H1 (cell line): ENCODE data around the gene ABCB10. TPM values are rescaled to one million over a fixed set of nuclear protein-coding genes. Genes with fewer than 3 reads are reported as not detected.

ENCODE experiments used
- CTCF ChIA-PET: fragments of 300-600 bp; sonication (Branson Sonifier 250); formaldehyde crosslinking; loops from one replicate; lab custom pipeline; 2021; ENCODE audit not compliant: partially characterized antibody; lab: Charles Lee
- POLR2A ChIA-PET: fragments of 300-600 bp; sonication (Branson Sonifier 250); formaldehyde crosslinking; loops from one replicate; lab custom pipeline; 2021; ENCODE audit warnings: inconsistent platforms; ENCODE audit not compliant: partially characterized antibody; lab: Charles Lee
- DNase-seq, 2 experiments: peaks; one replicate each; pipeline versions ENCODE4 v3.0.0 to v3.0.0-alpha.2; 2010 to 2022; ENCODE audit warnings: low spot score in 2 of 2, low read depth in 1 of 2, mixed read lengths in 1 of 2
- FAIRE-seq: peaks from 2 replicates; lab custom pipeline; 2011; peaks lifted over from hg19 to GRCh38; lab: Jason Lieb, UNC
- H2AFZ ChIP-seq: 2 replicates; pipeline ENCODE4 v1.8.1; 2012; ENCODE audit warnings: low read length, inconsistent platforms
- H2AK5ac ChIP-seq: 2 replicates; pipeline ENCODE4 v1.6.1; 2013; ENCODE audit warnings: low read depth, low read length
- H2BK120ac ChIP-seq: replicated peaks from 2 replicates; pipeline ENCODE3; 2013; ENCODE audit warnings: low read depth, low read length, inconsistent platforms
- H2BK12ac ChIP-seq: 2 replicates; pipeline ENCODE4 v1.6.1; 2013; ENCODE audit warnings: low read depth, low read length
- H2BK15ac ChIP-seq: 2 replicates; pipeline ENCODE4 v1.6.1; 2013; ENCODE audit warnings: low read length
- H2BK20ac ChIP-seq: 2 replicates; pipeline ENCODE4 v1.6.1; 2013; ENCODE audit warnings: low read length
- H2BK5ac ChIP-seq: 2 replicates; pipeline ENCODE4 v1.6.1; 2013; ENCODE audit warnings: low read depth, low read length
- H3K14ac ChIP-seq: 2 replicates; pipeline ENCODE4 v1.6.1; 2013; ENCODE audit warnings: inconsistent platforms; ENCODE audit not compliant: insufficient read length
- H3K18ac ChIP-seq: 2 replicates; pipeline ENCODE4 v1.6.1; 2013; ENCODE audit warnings: low read length; ENCODE audit errors: extremely low read depth
- H3K23ac ChIP-seq: 2 replicates; pipeline ENCODE4 v1.6.1; 2013; ENCODE audit warnings: inconsistent platforms; ENCODE audit not compliant: insufficient read length
- H3K23me2 ChIP-seq: 2 replicates; pipeline ENCODE4 v1.6.1; 2013; ENCODE audit warnings: low read depth, low read length
- H3K27ac ChIP-seq: 2 replicates; pipeline ENCODE4 v1.6.1; 2011; ENCODE audit warnings: low read depth, low read length, inconsistent platforms
- H3K27me3 ChIP-seq, 4 experiments: replicated peaks in 1 of 4; 1 replicate in 1 of 4; 2 replicates in 3 of 4; pipeline versions ENCODE4 v1.6.1 to v1.8.1; 2011 to 2013; ENCODE audit warnings: low read length in 3 of 4, mild to moderate bottlenecking in 3 of 4, inconsistent platforms in 2 of 4, mixed read lengths in 2 of 4, moderate library complexity in 1 of 4; ENCODE audit not compliant: control insufficient read depth in 3 of 4, insufficient read depth in 3 of 4; ENCODE audit errors: extremely low read depth in 1 of 4
- H3K36me3 ChIP-seq, 4 experiments: 2 replicates each; pipeline versions ENCODE4 v1.6.1 to v1.8.1; 2011 to 2013; ENCODE audit warnings: mild to moderate bottlenecking in 4 of 4, low read length in 3 of 4, moderate library complexity in 2 of 4, control low read depth in 1 of 4, inconsistent platforms in 1 of 4; ENCODE audit not compliant: insufficient read depth in 4 of 4, control insufficient read depth in 2 of 4
- H3K4ac ChIP-seq: replicated peaks from 2 replicates; pipeline ENCODE3; 2013; ENCODE audit warnings: low read length, low read depth, mixed read lengths, inconsistent platforms; ENCODE audit not compliant: insufficient read length
- H3K4me1 ChIP-seq, 4 experiments: replicated peaks in 1 of 4; 1 replicate in 1 of 4; 2 replicates in 3 of 4; pipeline versions ENCODE4 v1.6.1 to v1.8.1; 2011 to 2013; ENCODE audit warnings: low read length in 3 of 4, inconsistent platforms in 2 of 4, mixed read lengths in 1 of 4; ENCODE audit not compliant: insufficient read depth in 4 of 4, control insufficient read depth in 3 of 4
- H3K4me2 ChIP-seq, 2 experiments: 2 replicates each; pipeline versions ENCODE4 v1.6.1 to v1.8.1; 2011 to 2013; ENCODE audit warnings: low read depth in 2 of 2, low read length in 2 of 2, control low read depth in 1 of 2, inconsistent platforms in 1 of 2, mild to moderate bottlenecking in 1 of 2; ENCODE audit not compliant: insufficient read depth in 1 of 2
- H3K4me3 ChIP-seq, 4 experiments: fragments of 200-600, 300-600 bp in 1 of 4; sonication (generic), shearing (Covaris generic), sonication (Bioruptor Twin) in 1 of 4; 2 replicates each; pipeline versions ENCODE4 v1.5.1 to v1.8.1; 2011 to 2016; ENCODE audit warnings: low read length in 4 of 4, low read depth in 3 of 4, control low read depth in 2 of 4, inconsistent platforms in 2 of 4, mild to moderate bottlenecking in 2 of 4, mixed read lengths in 1 of 4, moderate library complexity in 1 of 4; ENCODE audit not compliant: insufficient read depth in 2 of 4; ENCODE audit errors: extremely low read depth in 1 of 4
- H3K56ac ChIP-seq: replicated peaks from 2 replicates; pipeline ENCODE3; 2013; ENCODE audit warnings: low read depth, mild to moderate bottlenecking, mixed read lengths, low read length, inconsistent platforms; ENCODE audit not compliant: insufficient read length
- H3K79me1 ChIP-seq: 2 replicates; pipeline ENCODE4 v1.6.1; 2013; ENCODE audit warnings: low read depth, low read length, control low read depth
- H3K79me2 ChIP-seq, 2 experiments: 2 replicates each; pipeline versions ENCODE4 v1.6.1 to v1.8.1; 2012 to 2013; ENCODE audit warnings: low read length in 2 of 2, mild to moderate bottlenecking in 2 of 2, inconsistent platforms in 1 of 2; ENCODE audit not compliant: insufficient read depth in 2 of 2, control insufficient read depth in 1 of 2
- H3K9ac ChIP-seq, 4 experiments: replicated peaks in 1 of 4; 1 replicate in 1 of 4; 2 replicates in 3 of 4; pipeline versions ENCODE4 v1.6.1 to v1.8.1; 2011 to 2013; ENCODE audit warnings: low read depth in 3 of 4, low read length in 3 of 4, control low read depth in 2 of 4, mild to moderate bottlenecking in 2 of 4, moderate library complexity in 2 of 4, inconsistent platforms in 1 of 4; ENCODE audit errors: extremely low read depth in 1 of 4
- H3K9me3 ChIP-seq, 2 experiments: 2 replicates each; pipeline versions ENCODE4 v1.6.1 to v1.8.1; 2012 to 2013; ENCODE audit warnings: mild to moderate bottlenecking in 2 of 2, moderate library complexity in 2 of 2, control low read depth in 1 of 2, inconsistent platforms in 1 of 2, low read depth in 1 of 2, low read length in 1 of 2, mixed read lengths in 1 of 2; ENCODE audit not compliant: insufficient read depth in 2 of 2
- H4K20me1 ChIP-seq, 2 experiments: replicated peaks in 1 of 2; 2 replicates each; pipeline versions ENCODE3 to v1.8.1; 2011 to 2013; ENCODE audit warnings: inconsistent platforms in 2 of 2, low read length in 2 of 2, mild to moderate bottlenecking in 1 of 2; ENCODE audit not compliant: insufficient read depth in 2 of 2, control insufficient read depth in 1 of 2
- H4K5ac ChIP-seq: 2 replicates; pipeline ENCODE4 v1.6.1; 2013; ENCODE audit warnings: low read length, low read depth, mixed read lengths, inconsistent platforms; ENCODE audit not compliant: insufficient read length
- H4K8ac ChIP-seq: 2 replicates; pipeline ENCODE4 v1.8.0; 2013; ENCODE audit warnings: mild to moderate bottlenecking, moderate library complexity, low read length, inconsistent platforms; ENCODE audit not compliant: insufficient read depth; ENCODE audit errors: extremely low read depth
- H4K91ac ChIP-seq: replicated peaks from 2 replicates; pipeline ENCODE3; 2013; ENCODE audit warnings: low read length, mixed read lengths, inconsistent platforms; ENCODE audit not compliant: insufficient read length
- BACH1 ChIP-seq: IDR thresholded peaks from 2 replicates; pipeline ENCODE4 v1.6.1; 2012; ENCODE audit warnings: low read length, improper control_type of control experiment
- CBX5 ChIP-seq: fragments of 300-800, 300-1000 bp; sonication (generic); IDR thresholded peaks from 2 replicates; pipeline ENCODE4 v1.7.1; 2016; ENCODE audit warnings: antibody characterized with exemption, low read length, low read depth
- CEBPB ChIP-seq: IDR thresholded peaks from 2 replicates; pipeline ENCODE4 v1.6.1; 2012; ENCODE audit warnings: low read depth, low read length
- CREB1 ChIP-seq: IDR thresholded peaks from 2 replicates; pipeline ENCODE4 v1.6.1; 2012; ENCODE audit warnings: inconsistent platforms
- CTCF ChIP-seq, 3 experiments: IDR thresholded peaks; 1 replicate in 2 of 3; 2 replicates in 1 of 3; pipeline versions ENCODE4 v1.5.1 to v1.6.1; 2011; ENCODE audit warnings: low read length in 3 of 3, mild to moderate bottlenecking in 3 of 3, inconsistent platforms in 2 of 3, low read depth in 1 of 3, moderate library complexity in 1 of 3; ENCODE audit not compliant: insufficient read depth in 1 of 3; ENCODE audit errors: control extremely low read depth in 1 of 3
- KDM4A ChIP-seq: IDR thresholded peaks from one replicate; pipeline ENCODE4 v1.7.1; 2012; ENCODE audit warnings: low read depth, mild to moderate bottlenecking, moderate library complexity, low read length, inconsistent platforms; ENCODE audit not compliant: severe bottlenecking
- MAFK ChIP-seq: IDR thresholded peaks from 2 replicates; pipeline ENCODE4 v1.6.1; 2012; ENCODE audit warnings: low read depth, mild to moderate bottlenecking, improper control_type of control experiment, low read length
- NANOG ChIP-seq: IDR thresholded peaks from 2 replicates; pipeline ENCODE4 v1.6.1; 2011; ENCODE audit warnings: low read length, low read depth, mild to moderate bottlenecking, inconsistent platforms; ENCODE audit not compliant: insufficient read depth, poor library complexity, severe bottlenecking
- POU5F1 ChIP-seq: IDR thresholded peaks from 2 replicates; pipeline ENCODE4 v1.6.1; 2011; ENCODE audit warnings: low read depth, mild to moderate bottlenecking, low read length, moderate library complexity
- RNF2 ChIP-seq: fragments of 200-900, 300-1000 bp; sonication (generic); IDR thresholded peaks from 2 replicates; pipeline ENCODE4 v1.7.1; 2016; ENCODE audit warnings: borderline replicate concordance, low read depth, mild to moderate bottlenecking, antibody characterized with exemption, low read length; ENCODE audit not compliant: poor library complexity, severe bottlenecking; ENCODE audit errors: missing control alignments
- SP1 ChIP-seq: IDR thresholded peaks from 2 replicates; pipeline ENCODE4 v1.6.1; 2011; ENCODE audit warnings: low read depth, low read length
- TAF1 ChIP-seq: IDR thresholded peaks from 2 replicates; pipeline ENCODE4 v1.6.1; 2011; ENCODE audit warnings: mild to moderate bottlenecking, low read depth, low read length
- TBP ChIP-seq: IDR thresholded peaks from 2 replicates; pipeline ENCODE4 v1.6.1; 2011; ENCODE audit warnings: low read depth, low read length, improper control_type of control experiment
- WGBS, 2 experiments: shearing (Covaris generic) in 1 of 2; methylation state at CpG; one replicate each; pipeline versions ENCODE4 v1.1.6 to v1.1.7; 2013 to 2015; ENCODE audit warnings: low lambda C conversion rate in 2 of 2, mixed read lengths in 2 of 2, inconsistent platforms in 1 of 2, low coverage in 1 of 2, missing lambda C conversion rate in 1 of 2; ENCODE audit not compliant: insufficient replicate concordance in 2 of 2, insufficient coverage in 1 of 2, insufficient read length in 1 of 2; ENCODE audit errors: extremely low coverage in 1 of 2, missing lambda C conversion rate in 1 of 2; 5-methylcytosine and 5-hydroxymethylcytosine counted together
- polyA plus RNA-seq, 7 experiments: library from polyadenylated mRNA; depleted of rRNA in 3 of 7; stranded (reverse) in 5 of 7; unstranded in 2 of 7; fragments of >200 nt in 5 of 7; fragments of 200-250 nt in 2 of 7; gene quantifications; 1 replicate in 5 of 7; 2 replicates in 1 of 7; 4 replicates in 1 of 7; pipeline versions ENCODE4 v1.2.1 to v1.2.3, GENCODE V29; 2011 to 2013; ENCODE audit warnings: missing spikeins in 2 of 7, mixed read lengths in 2 of 7
- total RNA-seq: library from RNA; stranded (reverse); fragmentation: NEBNext Ultra II Directional; extraction: Animal tissue kit (Norgen Biotek cat#: 25700); gene quantifications from 2 replicates; pipeline ENCODE4 v1.2.1, GENCODE V29; 2021

ABCB10 gene
- total and polyA plus RNA-seq, 2 of the 8 experiments (the other 6 are each of a cell fraction or from before 2014, with no cell fraction given), result 3.6 to 11.9 TPM

GRCh38 chr1:229523052-229523451 lies 35.5 kb downstream of the ABCB10 start:
- H4K8ac ChIP-seq, result no peak overlapping the region
- no peak overlapping the region for H4K5ac ChIP-seq
- H3K79me2 ChIP-seq, result no peaks in the 10 kb centered on the region
- H3K56ac ChIP-seq, result no peak overlapping the region
- H2BK120ac ChIP-seq, result no peak overlapping the region
- no peaks in the 10 kb centered on the region for H3K27me3 ChIP-seq
- no peaks in the 10 kb centered on the region for H3K79me1 ChIP-seq
- ChIA-PET CTCF (no interaction called here), POLR2A (no interaction called here)
- DNase-seq (no peak), FAIRE-seq (no peak)
- WGBS, 2 experiments, result 100% methylated on average over 1 of the region's 1 CpG; no CpG with 5 or more reads in 1 of the 2 experiments
- H2BK20ac ChIP-seq, result no peak overlapping the region
- H2BK12ac ChIP-seq, result no peak overlapping the region
- H3K9ac ChIP-seq, result no peak overlapping the region
- no peak overlapping the region for H3K4me2 ChIP-seq
- no peak overlapping the region for H3K18ac ChIP-seq
- H3K4me1 ChIP-seq, result no peaks in the 10 kb centered on the region
- H4K20me1 ChIP-seq, result no peaks in the 10 kb centered on the region
- H3K9me3 ChIP-seq, result no peaks in the 10 kb centered on the region
- H3K14ac ChIP-seq, result no peak overlapping the region
- no peak overlapping the region for H3K4ac ChIP-seq
- H4K91ac ChIP-seq, result no peak overlapping the region
- H3K36me3 ChIP-seq, result peaks cover 0 to 8% (median 0%) of the 10 kb centered on the region in 4 experiments; a peak in 3 of 8 replicates
- no peaks in the 10 kb centered on the region for H3K23me2 ChIP-seq
- H2AK5ac ChIP-seq, result no peak overlapping the region
- no peak overlapping the region for H3K27ac ChIP-seq
- H3K23ac ChIP-seq, result no peak overlapping the region
- H2BK15ac ChIP-seq, result no peak overlapping the region
- H2AFZ ChIP-seq, result no peak overlapping the region
- no peak overlapping the region for H2BK5ac ChIP-seq
- H3K4me3 ChIP-seq, result no peak overlapping the region
- TF ChIP-seq CREB1 (no peak), RNF2 (no peak), TBP (no peak), BACH1 (no peak), CBX5 (no peak), TAF1 (no peak), POU5F1 (no peak), KDM4A (no peak), CEBPB (no peak), SP1 (no peak), MAFK (no peak), CTCF (IDR thresholded peaks at IDR 0.05; ENCODE audit: control extremely low read depth in 1 of 3, insufficient read depth in 1 of 3, low read depth in 1 of 3, low read length in 3 of 3) (no peak), NANOG (no peak)
